GM18519 (cell line): Measurements from ENCODE around the gene CCDC136.

Experiments used
- ATAC-seq: cut with Tn5 transposase; IDR thresholded peaks from one replicate; pipeline ENCODE4 v1.9.1; 2021; ENCODE audit warnings: mild to moderate bottlenecking, moderate library complexity; ENCODE audit not compliant: unreplicated experiment, low FRiP score

The CCDC136 gene

DNA sequence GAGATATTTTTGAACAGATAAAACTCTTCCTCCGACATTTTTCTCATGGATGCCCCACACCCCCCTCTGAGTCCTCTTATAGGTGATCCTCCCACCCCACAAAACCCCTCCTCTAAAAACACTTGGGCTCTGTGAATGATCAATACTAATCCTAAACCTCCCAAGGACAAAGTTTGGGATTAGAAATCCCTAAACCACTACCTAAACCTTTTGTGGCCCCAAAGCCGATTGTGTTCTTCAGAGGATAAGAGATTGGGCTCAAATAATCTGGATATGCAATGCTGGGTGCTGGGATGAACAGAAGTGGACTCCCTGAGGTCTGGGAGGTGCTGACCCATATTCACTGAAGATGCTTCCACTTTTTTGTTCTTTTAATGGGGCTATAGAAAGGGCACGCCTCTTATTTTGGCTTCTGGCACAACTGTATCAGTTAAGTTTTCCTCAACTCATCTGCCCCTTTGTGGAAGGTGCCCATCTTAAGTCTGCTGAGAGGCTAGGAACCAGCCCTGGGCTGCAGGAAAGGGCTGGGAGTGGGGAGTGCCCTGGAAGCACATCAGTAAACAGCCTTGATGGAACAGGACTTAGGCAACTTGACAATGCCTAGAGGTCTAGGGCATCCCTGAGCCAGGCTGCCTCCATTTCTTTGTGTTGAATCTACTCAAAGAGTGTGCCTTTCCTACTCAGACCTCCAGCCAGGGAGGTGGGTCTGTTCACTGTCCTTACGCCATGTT is 15.9 kb upstream of the CCDC136 start, which contains the start of gene OPN1SW:
Gene OPN1SW (minus strand): TSS at position 51 of the 731 bp plus-strand sequence. CDS start 13 bp downstream, at position 38.
- ATAC-seq, result no peak

DNA sequence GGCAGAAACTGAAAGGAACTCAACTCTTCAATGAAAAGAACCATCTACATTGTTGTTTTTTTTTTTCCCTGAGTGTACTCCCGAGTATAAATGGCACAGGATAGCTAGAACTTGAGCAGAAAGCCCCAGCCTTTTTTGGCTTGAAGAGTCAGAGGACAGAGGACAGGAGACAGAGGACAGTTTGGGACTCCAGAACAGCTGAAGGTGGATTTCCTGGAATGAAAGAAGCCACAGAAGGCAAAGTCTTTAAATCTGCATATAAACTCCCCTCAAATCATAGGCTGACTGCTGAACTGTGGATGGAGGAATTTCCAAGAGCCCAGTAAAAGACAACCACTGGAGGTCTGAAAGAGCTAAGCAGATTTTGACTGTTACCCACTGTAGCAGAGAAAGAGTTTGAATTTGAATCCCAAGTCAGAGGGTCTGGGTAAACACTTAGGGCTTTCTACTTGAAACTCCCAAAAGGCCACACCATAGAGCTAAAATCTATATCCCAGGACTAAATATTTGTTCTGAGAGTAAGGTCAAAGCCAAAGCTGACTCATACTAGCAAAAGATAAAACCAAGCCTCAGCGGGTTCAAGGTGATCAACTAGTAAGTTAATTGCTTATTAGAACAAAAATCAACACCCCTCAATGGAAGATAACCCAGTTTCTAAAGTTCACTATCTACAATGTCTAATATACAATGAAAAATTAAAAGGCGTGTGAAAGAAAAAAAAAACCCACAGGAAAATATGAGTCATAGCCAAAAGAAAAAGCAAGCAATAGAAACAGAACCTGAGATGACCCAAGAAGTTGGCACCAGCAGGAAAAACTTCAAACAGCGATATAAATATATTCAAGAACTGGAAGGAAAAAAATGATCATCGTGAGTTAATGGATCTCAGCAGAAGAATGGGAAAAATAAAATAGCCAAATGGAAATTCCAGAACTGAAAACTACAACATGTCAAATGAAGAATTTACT is 14.3 kb upstream of the CCDC136 start:
- ATAC-seq, result no peak

DNA sequence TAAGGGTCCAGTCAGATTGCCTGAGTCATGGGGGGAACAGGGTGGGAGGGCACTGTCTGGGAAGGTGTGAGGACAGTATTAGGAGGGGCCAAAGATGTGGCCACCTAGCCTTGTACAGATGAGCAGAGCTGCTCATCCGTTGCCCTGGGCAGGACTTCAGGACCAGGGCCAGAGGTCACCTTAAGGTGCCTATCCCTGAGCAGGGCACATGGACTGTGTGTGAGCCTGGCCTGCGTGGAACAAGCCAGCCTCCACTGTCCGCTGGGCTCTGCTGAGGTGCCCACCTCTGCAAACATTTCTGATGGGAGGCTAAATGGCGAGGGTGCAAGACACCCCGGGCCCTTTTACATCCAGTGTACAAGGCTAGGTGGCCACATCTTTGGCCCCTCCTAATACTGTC is 12.8 kb upstream of the CCDC136 start:
- no peak for ATAC-seq

DNA sequence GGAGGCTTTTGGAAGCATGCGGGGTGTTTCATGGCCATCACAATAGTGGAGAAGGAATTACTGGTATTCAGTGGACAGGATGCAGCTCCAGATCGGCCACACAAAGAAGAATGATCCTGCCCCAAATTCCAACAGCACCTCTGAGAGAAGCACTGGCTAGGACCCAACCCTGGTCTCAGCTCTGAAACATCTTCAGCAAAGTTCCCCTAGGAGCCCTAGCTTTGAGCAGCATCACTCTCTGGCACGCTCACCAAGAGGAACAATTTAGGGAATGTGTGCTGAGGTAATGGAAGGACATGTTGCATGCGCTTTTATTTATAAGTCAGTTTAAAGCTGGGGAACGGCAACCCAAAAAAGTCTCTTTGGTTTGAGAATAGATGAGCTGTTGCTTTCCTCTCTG is 10.6 kb upstream of the CCDC136 start:
- no peak for ATAC-seq

DNA sequence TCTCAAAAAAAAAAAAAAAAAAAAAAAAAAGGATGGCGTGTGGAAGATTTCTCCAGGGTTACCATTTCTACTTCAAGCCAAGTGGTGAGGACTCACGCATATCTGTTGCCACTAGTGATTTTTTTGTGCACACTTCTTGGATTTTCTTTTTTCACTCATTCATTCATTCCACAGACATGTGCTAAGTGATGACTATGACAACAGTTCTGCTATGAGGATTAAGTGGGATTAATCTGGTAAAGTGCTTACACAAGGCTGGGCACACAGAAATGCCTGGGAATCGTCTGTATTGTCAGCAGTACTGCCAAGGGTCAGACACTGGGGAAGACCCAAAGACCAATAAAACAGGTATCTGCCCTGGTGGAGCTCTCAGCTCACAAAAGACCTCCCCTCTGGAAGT is 9.9 kb upstream of the CCDC136 start:
- ATAC-seq, result no peak

DNA sequence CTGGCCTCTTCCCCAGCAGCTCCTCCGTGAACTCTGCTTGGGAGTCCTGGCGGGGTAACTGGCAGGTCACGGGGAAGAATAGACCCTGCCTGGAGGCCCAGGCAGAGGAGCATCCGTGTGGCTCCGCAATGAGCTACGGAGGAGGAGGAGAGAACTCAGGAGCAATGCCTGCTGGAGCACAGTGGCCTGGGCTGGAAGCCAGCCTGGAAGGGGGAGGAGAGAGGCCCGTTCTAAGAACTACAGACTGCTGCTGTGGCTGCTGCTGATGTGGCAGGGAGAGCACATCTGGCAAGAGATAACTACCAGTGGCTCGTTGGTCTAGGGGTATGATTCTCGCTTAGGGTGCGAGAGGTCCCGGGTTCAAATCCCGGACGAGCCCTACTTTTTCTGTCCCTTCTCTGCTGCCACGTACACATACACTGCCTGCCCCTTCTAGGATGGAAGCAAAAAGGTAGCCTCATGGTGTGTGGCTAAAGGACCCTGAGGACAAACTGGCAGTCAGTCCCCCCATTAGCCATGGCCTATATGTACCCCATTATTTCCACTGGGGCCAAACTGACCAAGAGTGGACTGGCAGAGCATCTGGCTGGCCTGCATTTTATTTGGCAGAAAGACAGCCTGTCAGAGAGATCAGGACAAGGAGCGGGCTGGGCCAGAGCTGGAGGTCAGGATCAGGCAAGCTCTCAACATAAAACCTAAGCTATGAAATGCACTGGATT is 8.5 kb upstream of the CCDC136 start:
- no peak for ATAC-seq

DNA sequence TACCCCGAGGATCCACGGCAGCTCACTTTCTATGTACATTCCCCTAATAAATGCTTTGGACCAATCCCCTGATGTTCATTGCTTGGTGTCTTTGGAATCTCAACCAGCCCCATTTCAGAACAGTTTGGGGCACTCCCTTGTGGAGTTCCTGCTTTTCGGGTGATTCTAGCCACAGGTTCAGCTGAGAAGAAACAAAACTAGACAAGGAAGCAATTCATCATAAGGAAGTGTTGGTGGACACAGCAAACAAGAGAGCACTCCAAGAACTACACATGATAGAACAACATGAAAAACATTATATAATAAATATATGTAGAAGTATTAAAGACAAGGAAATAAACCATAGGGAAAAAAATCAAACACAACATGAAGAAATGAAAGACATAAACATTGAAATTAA is 6.0 kb upstream of the CCDC136 start:
- no peak for ATAC-seq

DNA sequence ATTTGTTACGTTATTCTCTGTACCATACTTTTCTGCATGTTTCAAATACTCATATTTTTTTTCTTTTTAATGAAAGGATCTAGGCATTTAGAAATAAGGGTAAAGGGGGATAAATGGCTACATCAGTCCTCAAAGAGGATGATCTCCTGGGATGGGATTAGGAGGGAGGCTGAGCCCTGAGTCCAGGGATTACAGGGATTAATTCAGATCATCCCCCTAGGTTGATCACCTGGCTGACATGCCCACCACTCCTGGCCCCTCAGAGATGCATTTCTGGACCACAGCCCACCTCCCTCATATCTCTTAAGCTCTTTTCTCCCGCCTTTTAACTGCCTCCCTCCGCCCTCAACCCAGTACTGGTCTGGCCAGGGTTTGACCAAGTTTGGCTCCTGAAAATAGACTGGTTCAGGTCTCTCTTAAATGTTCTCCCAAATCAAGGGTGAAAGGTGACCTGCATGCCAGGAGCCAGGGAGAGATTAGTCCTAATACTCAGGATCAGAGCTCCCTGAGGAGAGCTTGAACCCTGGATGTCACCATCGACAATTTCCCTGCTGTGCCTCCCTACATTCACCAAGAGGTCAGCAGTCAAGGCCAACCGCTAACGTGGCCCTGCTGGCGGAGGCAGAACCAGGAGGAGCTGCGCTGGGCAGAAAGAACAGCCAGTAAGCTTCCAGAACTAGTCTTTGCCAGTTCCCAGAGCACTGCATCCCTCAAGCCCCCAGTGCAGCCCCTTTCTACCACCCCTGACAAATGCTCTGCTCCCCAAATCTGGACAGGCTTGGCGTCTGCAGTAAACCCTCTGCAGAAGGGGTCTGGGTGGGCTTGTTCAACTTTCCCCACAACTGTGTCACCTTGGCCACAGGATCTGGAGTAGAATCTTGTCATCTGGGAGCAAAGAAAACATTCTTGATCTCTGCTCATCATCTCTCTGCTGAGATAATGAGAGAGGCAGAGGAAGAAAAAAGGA is 3.0 kb upstream of the CCDC136 start:
- ATAC-seq, result no peak

DNA sequence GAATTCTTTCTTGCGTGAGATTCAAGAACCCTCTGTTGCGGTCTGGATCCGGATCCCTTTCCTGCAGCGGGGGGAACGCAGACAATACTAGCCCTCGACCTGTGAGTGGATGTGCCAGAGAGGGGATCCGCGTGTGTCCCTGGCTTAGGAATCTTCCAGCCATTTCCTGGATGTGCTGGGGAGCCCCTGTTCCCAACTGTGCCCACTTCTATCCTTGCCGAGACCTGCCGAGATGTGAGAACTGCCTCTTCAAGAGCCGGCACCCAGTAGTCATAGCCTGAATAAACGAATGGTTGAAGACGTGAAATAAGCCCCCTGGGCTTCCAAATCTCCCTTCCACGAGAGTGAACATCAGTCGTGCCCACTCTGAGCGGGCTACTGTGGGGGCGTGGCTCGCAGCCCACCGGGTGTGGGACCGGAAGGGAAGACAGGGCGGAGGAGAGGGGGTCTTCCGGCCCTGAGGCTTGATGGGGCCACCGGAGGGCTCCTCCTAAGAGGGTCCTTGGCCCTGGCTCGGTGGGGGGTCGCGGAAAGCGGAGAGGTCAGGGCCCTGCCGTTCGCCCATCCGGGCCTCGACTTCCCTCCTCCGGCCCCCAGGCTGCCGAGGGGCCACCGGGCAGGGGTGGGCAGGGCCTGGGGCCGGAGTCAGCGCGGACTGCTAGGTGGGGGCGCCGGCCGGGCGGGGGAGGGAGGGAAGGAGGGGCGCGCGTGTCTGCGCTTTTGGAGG is 1.3 kb upstream of the CCDC136 start:
- no peak for ATAC-seq

DNA sequence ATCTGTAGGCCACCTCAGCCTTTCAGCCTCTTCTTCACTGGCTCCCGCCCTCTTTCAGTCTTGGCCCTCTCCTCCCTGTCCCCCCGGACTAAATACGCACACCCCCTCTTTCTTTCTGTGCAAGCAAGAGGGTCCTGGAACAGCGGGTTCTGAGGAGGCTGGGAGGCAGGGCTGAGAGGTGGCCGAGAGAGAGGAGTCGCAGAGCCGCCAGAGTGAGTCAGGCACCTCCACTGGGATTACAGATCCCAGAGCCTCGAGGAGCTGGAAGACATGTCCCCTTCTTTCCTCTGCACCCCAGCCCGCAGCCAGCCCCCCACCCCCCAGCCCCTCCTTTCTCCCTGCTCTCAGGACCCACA is 182 bp downstream of the CCDC136 start:
- ATAC-seq, result no peak

DNA sequence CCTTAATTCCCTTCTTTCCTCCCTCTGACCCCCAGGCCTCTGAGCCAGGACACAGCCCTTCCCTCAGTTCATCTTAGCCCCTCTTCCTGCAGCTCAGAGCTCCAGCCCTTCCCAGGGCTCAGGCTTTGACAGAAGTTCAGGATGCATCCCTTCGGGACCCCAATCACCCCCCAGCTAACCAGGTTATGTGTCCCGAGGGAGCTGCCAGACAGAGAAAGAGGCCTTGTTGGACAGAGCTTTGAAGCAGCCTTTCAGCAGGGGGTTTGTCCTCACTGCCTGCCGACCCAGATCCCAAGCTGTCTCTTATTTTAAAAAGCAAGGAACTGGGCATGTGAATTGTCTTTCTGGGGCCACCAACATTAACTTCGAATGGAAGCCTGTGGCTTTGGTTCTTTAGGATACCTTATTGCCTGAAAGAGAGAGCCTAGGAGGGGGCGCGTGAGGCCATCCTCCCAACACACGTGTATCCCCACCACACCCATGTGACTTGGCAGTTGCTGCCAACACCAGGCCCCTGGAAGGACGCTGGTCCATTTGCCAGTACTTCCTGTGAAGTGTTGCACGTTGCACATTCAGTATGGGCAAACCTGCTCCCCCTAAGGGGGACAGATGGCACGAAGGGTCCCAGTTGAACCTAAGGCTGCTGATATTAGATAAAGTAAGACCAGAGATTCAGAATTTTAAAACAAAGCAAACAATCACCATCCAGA is 858 bp downstream of the CCDC136 start:
- ATAC-seq, result no peak

DNA sequence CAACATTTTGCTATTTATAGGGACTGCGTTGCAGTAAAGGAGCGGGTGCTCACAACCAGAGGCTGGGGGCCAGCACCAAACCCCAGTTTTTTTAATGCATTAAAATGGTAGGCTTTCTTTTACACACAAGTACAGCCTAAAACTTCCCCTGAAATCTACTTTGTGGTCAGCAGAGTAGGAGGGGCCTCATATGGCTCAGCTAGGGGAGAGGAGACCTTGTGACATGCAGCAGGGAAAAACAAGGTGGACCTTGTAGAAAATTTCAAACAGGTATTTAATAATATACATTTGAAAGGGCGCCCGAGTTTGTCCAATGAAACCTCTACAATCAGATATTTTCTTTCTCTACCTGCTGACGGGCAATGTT is 1.4 kb downstream of the CCDC136 start:
- no peak for ATAC-seq

DNA sequence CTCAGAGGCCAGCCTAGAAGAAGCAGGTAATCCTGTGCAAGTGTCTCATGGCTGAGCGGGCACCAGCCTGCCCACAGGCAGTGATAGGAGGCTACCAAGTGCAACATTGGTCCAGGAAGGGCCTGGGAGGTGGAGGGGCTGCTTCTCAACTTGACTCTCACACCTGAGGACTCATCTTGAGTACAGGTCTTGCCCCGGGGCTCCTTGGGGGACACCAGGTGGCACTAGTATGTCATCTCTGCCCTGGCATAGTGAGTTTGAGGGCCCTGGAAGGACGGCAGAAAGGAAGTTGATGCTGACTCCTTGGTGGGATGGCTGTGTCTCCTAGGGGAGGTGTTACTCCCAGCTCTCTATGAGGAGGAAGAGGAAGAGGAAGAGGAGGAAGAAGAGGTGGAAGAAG is 2.3 kb downstream of the CCDC136 start:
- no peak for ATAC-seq

DNA sequence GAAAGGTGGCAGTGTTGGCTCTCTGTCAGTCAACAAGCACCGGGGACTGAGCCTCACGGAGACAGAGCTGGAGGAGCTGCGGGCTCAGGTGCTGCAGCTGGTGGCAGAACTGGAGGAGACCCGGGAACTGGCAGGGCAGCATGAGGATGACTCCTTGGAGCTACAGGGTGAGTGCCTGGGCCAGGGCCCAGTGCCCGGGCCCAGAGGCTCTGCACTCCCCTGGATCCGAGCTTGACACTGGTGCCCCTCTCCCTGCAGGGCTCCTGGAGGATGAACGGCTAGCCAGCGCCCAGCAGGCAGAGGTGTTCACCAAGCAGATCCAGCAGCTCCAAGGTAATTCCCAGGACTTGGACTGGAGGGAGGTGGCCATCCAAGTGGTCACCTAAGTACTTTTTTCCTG is 2.7 kb downstream of the CCDC136 start:
- ATAC-seq, result no peak

DNA sequence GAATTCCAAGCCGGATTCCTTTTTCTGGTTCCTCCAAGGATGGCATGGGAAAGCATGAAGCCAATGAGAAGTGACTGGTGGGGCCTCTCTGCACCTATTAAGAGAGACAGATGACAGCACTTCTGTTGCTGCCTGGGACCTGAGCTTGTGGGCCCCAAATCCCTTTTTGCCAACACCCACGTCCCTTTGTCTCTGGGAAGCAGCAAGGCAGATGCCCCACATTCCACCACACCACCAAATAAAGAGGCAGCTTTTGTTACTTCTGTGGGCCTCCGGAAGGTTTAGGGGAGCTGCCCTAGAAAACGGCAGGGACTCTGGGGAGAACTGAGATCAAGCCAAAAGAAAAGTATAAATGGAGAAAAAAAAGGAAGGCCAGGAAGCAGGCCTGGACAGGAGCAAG is 3.4 kb downstream of the CCDC136 start:
- no peak for ATAC-seq

DNA sequence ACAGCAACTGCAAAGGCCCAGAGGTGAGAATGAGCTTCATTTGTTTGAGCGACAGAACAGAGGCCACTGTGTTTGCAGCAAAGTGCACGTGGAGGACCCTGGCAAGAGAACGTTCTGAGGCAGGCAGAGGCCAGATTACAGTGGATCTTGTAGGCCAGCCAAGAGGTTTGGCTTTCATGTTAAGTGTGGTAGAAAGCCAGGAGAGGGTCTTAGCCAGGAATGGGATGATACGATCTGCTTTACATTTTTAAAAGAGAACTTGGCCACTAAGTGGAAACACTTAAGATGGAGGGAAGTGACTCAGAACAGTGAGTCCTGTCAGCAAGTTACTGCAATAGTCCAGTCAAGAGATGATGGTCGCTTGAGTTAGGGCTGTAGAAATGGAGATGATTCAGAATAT is 4.6 kb downstream of the CCDC136 start:
- ATAC-seq, result no peak

DNA sequence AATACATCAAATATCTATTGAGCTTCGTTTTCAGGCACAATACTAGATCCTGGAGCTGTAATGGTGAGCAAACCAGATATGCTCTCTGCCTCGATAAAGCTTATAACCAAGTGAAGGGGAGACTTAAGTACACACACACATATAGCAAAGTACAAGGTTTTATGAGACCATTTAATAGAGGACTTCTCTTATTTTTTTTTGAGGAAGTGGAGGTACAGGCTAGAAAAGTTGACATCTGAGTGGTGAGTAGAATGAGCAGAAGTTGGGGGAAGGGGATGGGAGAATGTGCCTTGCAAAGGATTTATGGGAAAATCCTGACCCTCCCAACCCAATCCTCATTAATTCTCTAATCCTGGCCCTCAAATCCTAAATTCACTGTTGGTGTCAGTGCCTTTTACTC is 7.7 kb downstream of the CCDC136 start:
- ATAC-seq, result no peak

DNA sequence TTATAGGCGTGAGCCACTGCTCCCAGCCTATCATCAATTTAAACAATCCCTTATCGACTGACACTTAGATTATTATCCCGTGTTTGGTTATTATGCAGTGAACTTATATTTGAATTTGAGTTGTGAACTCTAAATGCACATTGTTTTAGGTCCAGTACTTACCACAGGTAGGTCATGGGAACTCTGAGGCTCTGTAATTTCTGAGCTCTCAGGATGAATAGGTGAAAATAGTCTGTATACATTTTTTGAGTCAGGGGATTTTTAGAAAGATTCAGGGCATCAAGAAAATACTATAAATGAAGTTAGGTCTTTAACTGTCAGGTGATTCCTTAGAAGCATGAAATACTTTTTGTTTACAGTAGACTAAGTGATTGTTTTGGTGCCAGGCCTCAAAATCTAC is 8.8 kb downstream of the CCDC136 start:
- ATAC-seq, result no peak

DNA sequence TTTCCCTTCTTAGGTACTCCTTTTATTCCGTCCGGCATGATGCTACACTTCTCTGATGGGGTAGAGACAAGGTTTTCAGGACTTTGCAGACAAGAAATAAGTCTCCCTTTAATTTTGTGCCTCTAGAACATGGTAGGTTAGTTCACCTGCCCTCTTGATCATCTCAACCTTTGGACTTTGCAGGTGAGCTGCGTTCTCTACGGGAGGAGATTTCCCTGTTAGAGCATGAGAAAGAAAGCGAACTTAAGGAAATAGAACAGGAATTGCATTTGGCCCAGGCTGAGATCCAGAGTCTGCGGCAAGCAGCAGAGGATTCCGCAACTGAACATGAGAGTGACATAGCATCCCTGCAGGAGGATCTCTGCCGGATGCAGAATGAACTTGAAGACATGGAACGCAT is 9.2 kb downstream of the CCDC136 start:
- no peak for ATAC-seq
